ENCODE measurements around the gene EDN2.

DNA sequence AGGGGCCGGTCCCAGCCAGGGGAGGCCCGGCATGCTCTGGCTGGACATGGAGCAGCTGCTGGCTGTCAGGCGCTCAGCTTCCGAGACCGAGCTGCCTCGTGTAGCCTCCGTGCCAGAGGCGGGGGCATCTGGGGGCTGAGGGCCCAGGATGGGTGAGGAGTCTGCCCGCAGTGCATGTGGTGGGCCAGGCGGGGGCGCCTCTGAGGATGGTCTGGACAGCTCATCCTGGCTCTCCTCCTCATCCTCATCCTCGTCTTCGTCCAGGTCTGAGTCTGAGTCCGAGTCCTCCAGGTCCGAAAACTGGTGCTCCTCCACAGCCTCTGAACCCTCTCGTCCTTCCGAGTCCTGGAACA lies 28.9 kb upstream of the EDN2 start:
- TF ChIP-seq POLR2A (IDR thresholded peaks at IDR 0.05), result no peak
- peak in 7 of 12 donors; percentile 6 to 35 (median 32) for TF ChIP-seq CTCF (IDR thresholded peaks at IDR 0.05)
